K562 (cell line): ENCODE measurements around the gene FTH1. TPM values are rescaled to one million over a fixed set of nuclear protein-coding genes. Genes with fewer than 3 reads are reported as not detected.

Source experiments
- ARID4B ChIP-seq: sonication (generic); formaldehyde crosslinking; IDR thresholded peaks from 2 replicates; pipeline ENCODE4 v1.8.0; 2022; ENCODE audit warnings: mild to moderate bottlenecking, missing genetic modification reagents
- CBX5 ChIP-seq: IDR thresholded peaks from 2 replicates; pipeline ENCODE4 v1.6.1; 2014; ENCODE audit warnings: low read depth, borderline replicate concordance
- CSDE1 ChIP-seq, 2 experiments: fragments of 450-650 bp; IDR thresholded peaks; 2 replicates each; pipeline ENCODE4 v1.6.1; 2016; ENCODE audit warnings: mild to moderate bottlenecking in 1 of 2
- DNMT1 ChIP-seq: fragments of 450-650 bp; IDR thresholded peaks from 2 replicates; pipeline ENCODE4 v1.6.1; 2016; ENCODE audit warnings: antibody characterized with exemption, mild to moderate bottlenecking
- HNRNPH1 ChIP-seq: fragments of 200-400 bp; formaldehyde crosslinking; optimal IDR thresholded peaks from 2 replicates; pipeline ENCODE3; 2017; ENCODE audit warnings: low read depth, mild to moderate bottlenecking, low read length, moderate library complexity
- JUNB ChIP-seq: fragments of 450-650 bp; formaldehyde crosslinking; conservative IDR thresholded peaks from 2 replicates; pipeline ENCODE4 v1.4.0; 2020; ENCODE audit warnings: mild to moderate bottlenecking
- KAT2B ChIP-seq: IDR thresholded peaks from one replicate; pipeline ENCODE4 v1.6.1; 2012; ENCODE audit warnings: low read depth, mild to moderate bottlenecking, control low read depth, inconsistent platforms, low read length, moderate library complexity
- NR2F6 ChIP-seq: fragments of 450-650 bp; formaldehyde crosslinking; IDR thresholded peaks from 2 replicates; pipeline ENCODE4 v1.4.0; 2020; ENCODE audit warnings: mild to moderate bottlenecking
- OTX1 ChIP-seq: fragments of 450-650 bp; formaldehyde crosslinking; IDR thresholded peaks from 2 replicates; pipeline ENCODE4 v1.4.0; 2022; ENCODE audit warnings: mild to moderate bottlenecking
- PURB ChIP-seq: sonication (generic); formaldehyde crosslinking; IDR thresholded peaks from 2 replicates; pipeline ENCODE4 v1.9.0; 2021; ENCODE audit warnings: low read depth, mild to moderate bottlenecking, missing genetic modification reagents
- PYGO2 ChIP-seq: fragments of 450-650 bp; IDR thresholded peaks from 2 replicates; pipeline ENCODE4 v1.6.1; 2016; ENCODE audit warnings: mild to moderate bottlenecking, missing genetic modification characterization, moderate library complexity, missing compliant biosample characterization
- RFX7 ChIP-seq: fragments of 250-450 bp; sonication (Bioruptor Pico); IDR thresholded peaks from 2 replicates; pipeline ENCODE4 v1.5.1; 2021; ENCODE audit warnings: mild to moderate bottlenecking
- RNF2 ChIP-seq: sonication (generic); IDR thresholded peaks from 2 replicates; pipeline ENCODE4 v1.6.1; 2016
- SMAD2 ChIP-seq: fragments of 150-350 bp; IDR thresholded peaks from 2 replicates; pipeline ENCODE4 v1.6.1; 2014; ENCODE audit warnings: low read depth, mild to moderate bottlenecking, low read length
- SRSF7 ChIP-seq: fragments of 200-400 bp; formaldehyde crosslinking; optimal IDR thresholded peaks from 2 replicates; pipeline ENCODE3; 2017; ENCODE audit warnings: mild to moderate bottlenecking, low read depth, low read length
- TAF9B ChIP-seq: fragments of 450-650 bp; IDR thresholded peaks from 2 replicates; pipeline ENCODE4 v1.6.1; 2018; ENCODE audit warnings: mild to moderate bottlenecking; ENCODE audit not compliant: partially characterized antibody
- ZNF224 ChIP-seq: sonication (generic); formaldehyde crosslinking; IDR thresholded peaks from 2 replicates; pipeline ENCODE4 v1.8.0; 2022; ENCODE audit warnings: mild to moderate bottlenecking, missing genetic modification reagents
- ZSCAN32 ChIP-seq: fragments of 450-650 bp; formaldehyde crosslinking; IDR thresholded peaks from 2 replicates; pipeline ENCODE4 v1.4.0; 2020; ENCODE audit warnings: mild to moderate bottlenecking, moderate library complexity
- polyA plus RNA-seq, 8 experiments: library from polyadenylated mRNA; depleted of rRNA in 4 of 8; stranded (reverse) in 5 of 8; unstranded in 3 of 8; fragments of >200 nt; fragmentation: Nextera tagmentation in 2 of 8; fragmentation: Illumina TruSeq in 1 of 8; extraction: Ambion mirVana in 2 of 8; extraction: Trizol in 1 of 8; gene quantifications; 2 replicates each; pipeline versions ENCODE4 v1.2.1 to v1.2.3, GENCODE V29; 2011 to 2014; ENCODE audit warnings: inconsistent platforms in 1 of 8, missing spikeins in 1 of 8
- total RNA-seq, 7 experiments: library from RNA; depleted of rRNA in 6 of 7; stranded (reverse); fragments of >200 nt in 6 of 7; fragmentation: Illumina TruSeq in 2 of 7; extraction: Trizol in 2 of 7; gene quantifications; 2 replicates each; pipeline versions ENCODE4 v1.2.1 to v1.2.3, GENCODE V29; 2011 to 2021; ENCODE audit warnings: low replicate concordance in 1 of 7
- TF ChIP-seq, protein P1 (sequence below): sonication (generic); formaldehyde crosslinking; IDR thresholded peaks from 2 replicates; pipeline ENCODE4 v1.8.0; 2022; ENCODE audit warnings: mild to moderate bottlenecking, missing genetic modification reagents
- TF ChIP-seq, protein P2 (sequence below): fragments of 450-650 bp; conservative IDR thresholded peaks from 2 replicates; pipeline ENCODE4 v1.6.1; 2016; ENCODE audit warnings: missing genetic modification characterization, low read depth, mild to moderate bottlenecking, control low read depth, missing compliant biosample characterization

FTH1 gene
- total and polyA plus RNA-seq, 9 of the 15 experiments (the other 6 are each of a cell fraction or from before 2014, with no cell fraction given): 370 to 3,146 (median 802) TPM

- TF ChIP-seq ARID4B (CRISPR knock-in tag): peak; percentile 50; the same call in 1 of the 2 replicates
- no peak for TF ChIP-seq CBX5
- peak; percentile 94 for TF ChIP-seq OTX1 (CRISPR knock-in tag)
- no peak for TF ChIP-seq DNMT1
- TF ChIP-seq, protein P1, sequence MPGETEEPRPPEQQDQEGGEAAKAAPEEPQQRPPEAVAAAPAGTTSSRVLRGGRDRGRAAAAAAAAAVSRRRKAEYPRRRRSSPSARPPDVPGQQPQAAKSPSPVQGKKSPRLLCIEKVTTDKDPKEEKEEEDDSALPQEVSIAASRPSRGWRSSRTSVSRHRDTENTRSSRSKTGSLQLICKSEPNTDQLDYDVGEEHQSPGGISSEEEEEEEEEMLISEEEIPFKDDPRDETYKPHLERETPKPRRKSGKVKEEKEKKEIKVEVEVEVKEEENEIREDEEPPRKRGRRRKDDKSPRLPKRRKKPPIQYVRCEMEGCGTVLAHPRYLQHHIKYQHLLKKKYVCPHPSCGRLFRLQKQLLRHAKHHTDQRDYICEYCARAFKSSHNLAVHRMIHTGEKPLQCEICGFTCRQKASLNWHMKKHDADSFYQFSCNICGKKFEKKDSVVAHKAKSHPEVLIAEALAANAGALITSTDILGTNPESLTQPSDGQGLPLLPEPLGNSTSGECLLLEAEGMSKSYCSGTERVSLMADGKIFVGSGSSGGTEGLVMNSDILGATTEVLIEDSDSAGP: no peak
- no peak for TF ChIP-seq HNRNPH1
- no peak for TF ChIP-seq ZNF224 (CRISPR knock-in tag)
- no peak for TF ChIP-seq SRSF7
- no peak for TF ChIP-seq KAT2B
- no peak for TF ChIP-seq CSDE1 (IDR thresholded peaks at IDR 0.05)
- TF ChIP-seq SMAD2: no peak
- peak; percentile 69 for TF ChIP-seq ZSCAN32 (CRISPR knock-in tag)
- peak; percentile 71; the same call in 1 of the 2 replicates for TF ChIP-seq RFX7
- TF ChIP-seq PURB (CRISPR knock-in tag): no peak
- peak; percentile 53; the same call in 1 of the 2 replicates for TF ChIP-seq NR2F6
- TF ChIP-seq PYGO2 (tag): no peak
- no peak for TF ChIP-seq TAF9B
- TF ChIP-seq JUNB (CRISPR knock-in tag): no peak; the same call in none of the 2 replicates
- TF ChIP-seq, protein P2, sequence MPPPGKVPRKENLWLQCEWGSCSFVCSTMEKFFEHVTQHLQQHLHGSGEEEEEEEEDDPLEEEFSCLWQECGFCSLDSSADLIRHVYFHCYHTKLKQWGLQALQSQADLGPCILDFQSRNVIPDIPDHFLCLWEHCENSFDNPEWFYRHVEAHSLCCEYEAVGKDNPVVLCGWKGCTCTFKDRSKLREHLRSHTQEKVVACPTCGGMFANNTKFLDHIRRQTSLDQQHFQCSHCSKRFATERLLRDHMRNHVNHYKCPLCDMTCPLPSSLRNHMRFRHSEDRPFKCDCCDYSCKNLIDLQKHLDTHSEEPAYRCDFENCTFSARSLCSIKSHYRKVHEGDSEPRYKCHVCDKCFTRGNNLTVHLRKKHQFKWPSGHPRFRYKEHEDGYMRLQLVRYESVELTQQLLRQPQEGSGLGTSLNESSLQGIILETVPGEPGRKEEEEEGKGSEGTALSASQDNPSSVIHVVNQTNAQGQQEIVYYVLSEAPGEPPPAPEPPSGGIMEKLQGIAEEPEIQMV (tag): no peak
- TF ChIP-seq RNF2: peak; percentile 18; the same call in 1 of the 2 replicates
These were observed 4.0 kb downstream of the FTH1 start (continued) for GRCh38 chr11:61963282-61964057.
